HUES48 (cell line): ENCODE results near the gene COQ8B.
"Not testable (repeated sequence)": the region's sequence is repeated elsewhere in the genome, so short reads cannot be mapped to it uniquely, and the experiment has no call there.

Source experiments
- H3K27ac ChIP-seq: one replicate; pipeline ENCODE4 v1.7.0; 2013; ENCODE audit warnings: low read depth, low read length, inconsistent platforms
- H3K27me3 ChIP-seq: 2 replicates; pipeline ENCODE4 v1.6.1; 2013; ENCODE audit warnings: mild to moderate bottlenecking, low read length; ENCODE audit not compliant: control insufficient read depth, insufficient read depth
- H3K36me3 ChIP-seq: 2 replicates; pipeline ENCODE4 v1.6.1; 2013; ENCODE audit warnings: low read length; ENCODE audit not compliant: control insufficient read depth, insufficient read depth
- H3K4me1 ChIP-seq: 2 replicates; pipeline ENCODE4 v1.6.1; 2013; ENCODE audit warnings: mild to moderate bottlenecking, low read length; ENCODE audit not compliant: control insufficient read depth, insufficient read depth
- H3K4me3 ChIP-seq: 2 replicates; pipeline ENCODE4 v1.5.1; 2013; ENCODE audit warnings: mild to moderate bottlenecking, low read depth, low read length
- H3K9ac ChIP-seq: 2 replicates; pipeline ENCODE4 v1.6.1; 2013; ENCODE audit warnings: mild to moderate bottlenecking, low read depth, low read length, moderate library complexity
- H3K9me3 ChIP-seq: 2 replicates; pipeline ENCODE4 v1.6.1; 2013; ENCODE audit warnings: low read length; ENCODE audit not compliant: control insufficient read depth, insufficient read depth

COQ8B gene

DNA sequence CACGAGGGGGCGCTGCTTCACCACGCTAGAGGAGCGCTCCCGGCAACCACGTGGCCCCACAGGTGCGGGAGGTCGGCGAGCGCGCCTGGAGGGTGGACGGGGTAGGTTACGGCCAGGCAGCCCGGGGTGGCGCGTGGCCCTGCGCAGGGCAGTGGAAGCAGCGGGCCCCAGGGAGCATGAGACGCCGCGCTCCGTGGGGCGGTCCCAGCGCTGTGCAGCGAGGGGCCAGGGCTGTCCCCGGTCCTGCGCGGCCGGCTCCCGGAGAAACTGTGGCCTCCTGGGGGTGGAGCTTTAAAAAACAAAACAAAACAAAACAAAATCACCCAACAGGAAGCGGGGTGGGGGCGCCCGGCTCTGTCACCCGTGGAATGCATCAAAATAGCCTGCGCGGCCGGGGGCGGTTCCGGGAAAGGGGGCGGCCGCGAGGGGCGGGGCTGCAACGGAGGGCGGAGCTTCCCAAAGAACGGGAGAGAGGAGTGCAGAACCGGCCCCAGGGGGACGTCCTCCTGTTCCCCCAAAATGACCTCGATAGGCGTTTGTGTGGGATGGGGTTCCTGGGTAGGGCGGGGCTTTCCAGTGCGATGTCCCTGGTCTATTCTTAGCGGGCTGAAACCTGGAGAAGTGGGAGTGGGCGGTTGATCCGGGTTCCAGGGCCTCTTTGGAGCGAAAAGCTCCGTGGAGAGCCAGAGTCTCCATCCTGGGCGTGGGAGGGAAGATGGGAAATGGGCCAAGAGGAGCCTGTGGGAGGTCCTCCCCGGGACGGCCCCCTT lies 53.6 kb downstream of the COQ8B start:
- H3K27ac ChIP-seq = peak overlapping the region; percentile 61
- H3K4me3 ChIP-seq = peak overlapping the region; percentile 71
- H3K36me3 ChIP-seq = peaks cover 13% of the 10 kb centered on the region; the same call in 1 of the 2 replicates
- no peaks in the 10 kb centered on the region for H3K9me3 ChIP-seq
- no peaks in the 10 kb centered on the region for H3K27me3 ChIP-seq
- peak overlapping the region; percentile 75 for H3K9ac ChIP-seq
- H3K4me1 ChIP-seq = no peaks in the 10 kb centered on the region

GRCh38 chr19:40661616-40662015 lies 55.1 kb downstream of the COQ8B start:
- H3K27ac ChIP-seq = no peak overlapping the region
- H3K4me3 ChIP-seq = no peak overlapping the region
- no peak overlapping the region for H3K9ac ChIP-seq
- no peaks in the 10 kb centered on the region for H3K27me3 ChIP-seq
- H3K9me3 ChIP-seq = no peaks in the 10 kb centered on the region
- H3K4me1 ChIP-seq = no peaks in the 10 kb centered on the region
- no peaks in the 10 kb centered on the region for H3K36me3 ChIP-seq

GRCh38 chr19:40659566-40659965 lies 57.1 kb downstream of the COQ8B start:
- Histone ChIP-seq H3K27ac (no peak overlapping the region), H3K27me3 (no peaks in the 10 kb centered on the region), H3K4me1 (no peaks in the 10 kb centered on the region), H3K9ac (no peak overlapping the region), H3K4me3 (no peak overlapping the region), H3K36me3 (no peaks in the 10 kb centered on the region), H3K9me3 (no peaks in the 10 kb centered on the region)

DNA sequence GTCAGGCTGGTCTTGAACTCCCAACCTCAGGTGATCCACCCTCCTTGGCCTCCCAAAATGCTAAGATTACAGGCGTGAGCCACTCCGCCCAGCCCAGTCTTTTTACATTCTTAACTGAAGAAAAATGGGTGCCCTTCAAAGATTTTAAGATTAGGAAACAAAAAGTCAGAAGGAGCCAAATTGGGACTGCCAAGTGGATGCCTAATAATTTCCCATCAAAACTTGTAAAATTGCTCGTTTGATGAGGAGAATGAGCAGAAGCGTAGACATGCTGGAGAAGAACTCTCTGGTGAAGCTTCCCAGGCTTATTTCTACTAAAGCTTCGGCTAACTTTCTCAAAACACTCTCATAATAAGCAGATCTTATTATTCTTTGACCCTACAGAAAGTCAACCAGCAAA lies 57.6 kb downstream of the COQ8B start:
- Histone ChIP-seq H3K4me3 (no peak overlapping the region), H3K27me3 (no peaks in the 10 kb centered on the region), H3K36me3 (no peaks in the 10 kb centered on the region), H3K27ac (no peak overlapping the region), H3K4me1 (no peaks in the 10 kb centered on the region), H3K9ac (no peak overlapping the region), H3K9me3 (no peaks in the 10 kb centered on the region)

DNA sequence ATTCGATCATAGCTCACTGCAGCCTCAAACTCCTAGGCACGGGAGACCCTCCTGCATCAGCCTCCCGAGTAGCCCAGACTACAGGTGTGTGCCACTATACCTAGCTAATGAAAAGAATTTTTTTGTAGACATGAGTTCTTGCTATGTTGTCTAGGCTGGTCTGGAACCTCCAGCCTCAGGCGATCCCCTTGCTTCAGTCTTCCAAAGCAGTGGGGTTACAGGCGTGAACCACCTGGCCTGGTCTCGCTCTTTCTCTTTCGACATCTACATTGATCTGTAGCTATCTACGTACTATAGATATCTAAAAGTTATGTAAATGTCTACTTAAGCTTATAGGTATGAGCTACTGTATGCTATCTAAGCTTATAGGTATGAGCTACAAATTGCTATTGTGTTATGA lies 58.7 kb downstream of the COQ8B start:
- H3K4me1 ChIP-seq = no peaks in the 10 kb centered on the region
- H3K9me3 ChIP-seq = no peaks in the 10 kb centered on the region
- no peaks in the 10 kb centered on the region for H3K27me3 ChIP-seq
- H3K36me3 ChIP-seq = no peaks in the 10 kb centered on the region
- no peak overlapping the region for H3K9ac ChIP-seq
- no peak overlapping the region for H3K27ac ChIP-seq
- no peak overlapping the region for H3K4me3 ChIP-seq

- not testable (repeated sequence) for H3K9ac ChIP-seq, H3K27ac ChIP-seq, H3K9me3 ChIP-seq, H3K36me3 ChIP-seq, H3K4me1 ChIP-seq, H3K4me3 ChIP-seq, H3K27me3 ChIP-seq
Observed at GRCh38 chr19:40655684-40656083, 61.0 kb downstream of the COQ8B start.

- not testable (repeated sequence) for H3K36me3 ChIP-seq, H3K27me3 ChIP-seq, H3K9ac ChIP-seq, H3K4me3 ChIP-seq, H3K27ac ChIP-seq, H3K9me3 ChIP-seq, H3K4me1 ChIP-seq
Observed at GRCh38 chr19:40652303-40652702, 64.4 kb downstream of the COQ8B start.

- no peak overlapping the region for H3K9ac ChIP-seq
- no peak overlapping the region for H3K4me3 ChIP-seq
- H3K36me3 ChIP-seq = no peaks in the 10 kb centered on the region
- no peaks in the 10 kb centered on the region for H3K9me3 ChIP-seq
- no peaks in the 10 kb centered on the region for H3K4me1 ChIP-seq
- no peaks in the 10 kb centered on the region for H3K27me3 ChIP-seq
- no peak overlapping the region for H3K27ac ChIP-seq
Observed at GRCh38 chr19:40650749-40651305, 65.9 kb downstream of the COQ8B start.

- H3K4me1 ChIP-seq, H3K36me3 ChIP-seq, H3K9ac ChIP-seq, H3K27me3 ChIP-seq, H3K4me3 ChIP-seq, H3K9me3 ChIP-seq, H3K27ac ChIP-seq: not testable (repeated sequence)
Observed at GRCh38 chr19:40649903-40650675, 66.6 kb downstream of the COQ8B start.

DNA sequence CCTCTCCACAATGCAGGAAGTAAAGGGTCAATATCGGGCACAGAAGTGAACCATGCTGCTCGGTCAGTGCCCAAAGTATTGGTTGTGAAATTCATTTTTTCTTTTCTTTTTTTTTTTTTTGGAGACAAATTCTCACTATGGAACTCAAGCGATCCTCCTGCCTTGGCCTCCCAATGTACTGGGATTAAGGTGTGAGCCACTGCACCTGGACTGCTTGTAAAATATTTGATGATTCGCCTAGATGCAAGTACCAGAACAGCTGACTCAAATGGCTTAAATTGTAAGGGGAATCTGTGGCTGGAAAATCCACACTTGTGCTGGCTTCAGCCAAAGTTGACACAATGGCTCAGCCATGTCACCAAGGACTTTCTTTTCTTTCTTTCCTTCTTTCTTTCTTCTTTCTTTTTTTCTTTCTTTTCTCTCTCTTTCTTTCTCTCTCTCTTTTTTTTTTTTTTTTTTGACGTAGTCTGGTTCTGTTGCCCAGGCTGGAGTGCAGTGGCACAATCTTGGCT lies 69.9 kb downstream of the COQ8B start:
- no peaks in the 10 kb centered on the region for H3K27me3 ChIP-seq
- H3K4me3 ChIP-seq = no peak overlapping the region
- H3K27ac ChIP-seq = no peak overlapping the region
- H3K36me3 ChIP-seq = no peaks in the 10 kb centered on the region
- H3K9me3 ChIP-seq = no peaks in the 10 kb centered on the region
- H3K4me1 ChIP-seq = no peaks in the 10 kb centered on the region
- no peak overlapping the region for H3K9ac ChIP-seq

GRCh38 chr19:40642757-40643305 lies 73.9 kb downstream of the COQ8B start:
- no peaks in the 10 kb centered on the region for H3K36me3 ChIP-seq
- H3K4me3 ChIP-seq = no peak overlapping the region
- no peaks in the 10 kb centered on the region for H3K27me3 ChIP-seq
- no peaks in the 10 kb centered on the region for H3K4me1 ChIP-seq
- no peak overlapping the region for H3K27ac ChIP-seq
- no peak overlapping the region for H3K9ac ChIP-seq
- no peaks in the 10 kb centered on the region for H3K9me3 ChIP-seq
